CD4-positive, alpha-beta T cell treated with Interleukin-6 at 100 ng/mL for 8 hours (primary cell): ENCODE measurements around the gene SBNO2.

Source experiments
- DNase-seq: peaks from one replicate; pipeline ENCODE4 v3.0.0-alpha.2; 2020; ENCODE audit warnings: mixed read lengths, low spot score

The SBNO2 gene

GRCh38 chr19:1169411-1169791, 4.7 kb downstream of the SBNO2 start:
- DNase-seq, result no peak

GRCh38 chr19:1168572-1169410, 5.3 kb downstream of the SBNO2 start:
- no peak for DNase-seq

DNA sequence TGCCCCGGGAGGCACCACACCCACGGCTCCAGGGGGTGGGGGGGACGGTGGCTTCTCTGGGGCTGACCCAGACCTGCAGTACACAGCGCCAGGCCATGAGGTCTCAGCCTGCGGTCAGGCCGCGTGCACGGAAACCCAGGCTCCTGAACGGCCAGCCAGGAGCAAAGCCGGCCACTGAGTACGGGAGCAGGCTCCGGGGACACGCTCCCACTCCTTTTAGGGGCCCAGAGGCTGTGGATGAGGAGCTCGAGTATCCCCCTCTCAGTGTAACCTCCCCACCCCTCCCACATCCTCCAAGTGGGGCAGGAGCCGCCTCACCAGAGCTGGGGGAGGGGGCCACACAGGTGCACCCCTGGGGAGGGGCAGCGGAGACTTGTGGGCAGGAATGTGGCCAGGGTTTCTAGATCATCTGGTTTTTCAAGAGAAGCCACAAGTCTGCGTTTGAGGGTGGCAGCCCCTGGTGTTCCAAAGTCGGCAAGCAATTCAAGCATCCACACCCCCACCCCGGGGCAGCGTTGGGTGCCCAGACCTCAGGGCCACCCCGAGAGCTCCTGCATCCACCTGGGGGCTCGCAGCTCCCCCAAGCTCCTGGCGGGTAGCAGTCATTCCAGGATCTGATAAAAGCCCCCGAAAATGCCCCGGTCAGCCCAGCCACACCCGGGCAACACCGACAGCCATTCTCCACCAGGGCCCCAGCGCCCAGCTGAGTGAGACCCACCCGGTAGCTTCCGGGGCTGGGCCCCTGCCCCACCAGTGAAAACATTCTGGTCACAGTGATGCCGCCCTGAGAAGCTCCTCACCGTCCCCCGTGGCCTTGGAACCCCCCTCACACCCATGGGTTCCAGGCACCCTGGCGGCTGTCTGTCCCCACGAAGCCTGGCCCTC, 6.1 kb downstream of the SBNO2 start:
- no peak for DNase-seq

- no peak for DNase-seq
These were observed 7.0 kb downstream of the SBNO2 start for GRCh38 chr19:1166872-1167573.

DNA sequence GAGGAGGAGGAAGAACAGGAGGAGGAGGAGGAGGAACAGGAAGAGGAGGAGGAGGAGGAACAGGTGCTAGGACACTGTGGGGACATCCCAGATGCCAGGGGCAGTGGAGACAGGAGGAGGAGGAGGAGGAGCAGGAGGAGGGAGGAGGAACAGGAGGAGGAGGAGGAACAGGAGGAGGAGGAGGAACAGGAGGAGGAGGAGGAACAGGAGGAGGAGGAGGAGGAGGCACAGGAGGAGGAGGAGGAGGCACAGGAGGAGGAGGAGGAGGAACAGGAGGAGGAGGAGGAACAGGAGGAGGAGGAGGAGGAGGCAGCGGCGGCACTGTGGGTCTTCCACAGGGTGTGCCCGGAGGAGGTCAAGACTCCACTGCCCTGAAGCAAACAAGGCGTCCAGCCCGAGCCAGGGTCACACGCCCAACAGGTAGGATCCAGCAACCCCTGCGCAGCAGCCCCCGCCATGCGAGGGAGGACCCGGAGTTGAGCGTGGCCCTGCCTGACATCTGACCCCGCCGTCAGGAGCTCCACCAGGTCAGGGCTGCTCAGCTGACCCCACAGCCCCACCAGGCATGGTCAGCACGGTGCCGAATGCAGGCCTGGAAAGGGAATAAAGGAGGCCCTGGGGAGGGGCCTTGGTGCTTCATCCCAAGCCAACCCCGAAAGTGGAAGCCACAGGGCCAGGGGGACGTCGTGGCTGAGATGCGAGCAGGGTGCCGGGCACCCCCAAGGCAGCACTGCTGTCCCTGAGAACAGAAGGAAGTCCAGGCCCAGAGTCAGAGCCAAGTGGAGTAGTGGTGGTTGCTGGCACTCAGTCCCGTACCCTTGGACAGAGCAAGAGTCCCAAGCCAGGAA, 9.2 kb downstream of the SBNO2 start:
- no peak for DNase-seq

- no peak for DNase-seq
These were observed 10.0 kb downstream of the SBNO2 start for GRCh38 chr19:1163934-1164683.

DNA sequence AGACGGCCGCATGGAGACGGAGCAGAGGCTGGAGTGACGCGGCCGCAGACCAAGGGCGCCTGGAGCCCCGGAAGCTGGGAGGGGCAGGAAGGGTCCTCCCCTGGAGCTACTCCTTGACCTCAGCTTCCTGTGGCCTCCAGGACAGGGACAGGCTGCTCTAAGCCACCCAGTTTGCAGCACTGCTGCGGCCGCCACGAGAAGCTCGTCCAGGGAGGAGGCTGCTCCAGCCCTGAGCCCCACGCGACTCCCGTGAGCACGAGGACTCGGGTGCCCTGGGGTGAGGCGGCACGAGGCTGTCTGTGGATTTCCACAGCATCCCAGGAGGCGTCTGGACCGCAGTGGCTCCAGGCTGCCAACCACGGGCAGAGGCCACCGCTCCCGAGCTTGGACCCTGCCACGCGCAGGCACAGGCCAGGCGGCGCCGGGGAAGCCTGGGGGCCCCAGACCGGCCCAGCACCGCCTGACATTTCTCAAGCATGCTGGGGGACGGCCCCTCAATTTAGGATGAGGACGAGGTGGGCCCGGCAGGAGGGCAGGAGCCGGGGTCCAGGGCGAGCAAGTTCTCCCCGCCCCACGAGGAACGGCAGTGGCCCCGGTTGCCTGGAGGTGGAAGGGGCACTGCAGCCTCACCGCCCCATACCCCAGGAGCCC, 10.7 kb downstream of the SBNO2 start:
- DNase-seq, result no peak

DNA sequence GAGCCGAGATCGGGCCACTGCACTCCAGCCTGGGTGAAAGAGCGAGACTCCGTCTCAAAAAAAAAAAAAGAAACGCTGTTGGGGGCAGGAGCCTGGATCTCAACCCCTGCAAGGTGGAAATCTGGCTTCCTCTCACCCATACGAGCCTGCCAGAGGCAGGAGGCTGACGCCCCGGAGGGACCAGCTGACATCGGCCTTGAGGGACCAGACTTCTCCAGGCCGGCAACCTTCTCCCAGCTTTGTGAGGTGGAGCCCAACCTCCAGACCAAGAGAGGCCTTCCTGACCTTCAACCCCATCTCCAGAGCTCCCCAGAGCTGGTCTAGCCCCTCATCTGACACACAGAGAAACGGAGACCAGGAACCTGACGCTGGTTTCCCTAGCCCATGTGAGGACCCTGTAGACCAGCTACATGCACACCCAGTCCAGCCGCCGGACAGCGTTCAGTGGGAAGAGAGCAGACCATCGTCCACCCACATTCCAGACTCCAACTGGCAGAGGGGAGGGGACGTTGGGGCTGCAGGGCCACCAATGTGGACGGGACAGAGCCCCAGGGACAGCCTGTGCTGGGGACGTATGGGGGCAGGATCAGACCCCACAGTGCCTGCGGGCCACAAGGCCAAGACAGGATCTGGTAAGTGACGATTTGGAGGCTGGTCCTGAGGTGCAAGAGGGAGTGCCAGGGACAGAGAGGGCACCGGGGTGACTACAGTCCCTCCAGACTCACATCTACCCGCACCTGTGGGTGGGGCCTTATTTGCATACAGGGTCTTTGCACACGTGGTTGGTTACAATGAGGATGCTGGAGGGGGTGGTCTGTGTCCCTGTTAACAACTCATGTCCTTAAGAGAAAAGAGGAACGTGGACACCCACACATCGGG, 11.4 kb downstream of the SBNO2 start:
- DNase-seq, result no peak

DNA sequence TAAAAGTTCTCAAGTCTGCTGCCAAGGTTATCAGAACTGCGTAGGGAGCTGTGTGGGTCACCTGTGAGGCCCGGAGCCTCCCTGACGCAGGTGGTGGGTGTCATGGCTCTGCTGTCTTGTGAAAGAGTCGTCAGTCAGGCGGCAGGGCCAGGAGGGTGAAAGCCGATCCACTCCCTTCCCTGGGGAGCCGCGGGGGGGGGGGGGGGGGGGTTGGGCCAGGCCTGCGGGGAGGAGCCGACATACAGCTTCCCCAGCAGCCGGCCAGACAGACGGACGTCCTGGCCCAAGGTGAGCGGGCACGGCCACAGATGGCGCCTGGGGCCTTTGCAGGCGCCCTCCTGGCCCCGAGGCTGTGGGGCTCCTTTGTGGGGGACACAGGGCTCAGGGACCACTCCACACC, 12.4 kb downstream of the SBNO2 start:
- DNase-seq, result no peak

GRCh38 chr19:1159864-1160595, 14.0 kb downstream of the SBNO2 start:
- DNase-seq, result no peak

GRCh38 chr19:1158885-1159448, 15.1 kb downstream of the SBNO2 start:
- no peak for DNase-seq

DNA sequence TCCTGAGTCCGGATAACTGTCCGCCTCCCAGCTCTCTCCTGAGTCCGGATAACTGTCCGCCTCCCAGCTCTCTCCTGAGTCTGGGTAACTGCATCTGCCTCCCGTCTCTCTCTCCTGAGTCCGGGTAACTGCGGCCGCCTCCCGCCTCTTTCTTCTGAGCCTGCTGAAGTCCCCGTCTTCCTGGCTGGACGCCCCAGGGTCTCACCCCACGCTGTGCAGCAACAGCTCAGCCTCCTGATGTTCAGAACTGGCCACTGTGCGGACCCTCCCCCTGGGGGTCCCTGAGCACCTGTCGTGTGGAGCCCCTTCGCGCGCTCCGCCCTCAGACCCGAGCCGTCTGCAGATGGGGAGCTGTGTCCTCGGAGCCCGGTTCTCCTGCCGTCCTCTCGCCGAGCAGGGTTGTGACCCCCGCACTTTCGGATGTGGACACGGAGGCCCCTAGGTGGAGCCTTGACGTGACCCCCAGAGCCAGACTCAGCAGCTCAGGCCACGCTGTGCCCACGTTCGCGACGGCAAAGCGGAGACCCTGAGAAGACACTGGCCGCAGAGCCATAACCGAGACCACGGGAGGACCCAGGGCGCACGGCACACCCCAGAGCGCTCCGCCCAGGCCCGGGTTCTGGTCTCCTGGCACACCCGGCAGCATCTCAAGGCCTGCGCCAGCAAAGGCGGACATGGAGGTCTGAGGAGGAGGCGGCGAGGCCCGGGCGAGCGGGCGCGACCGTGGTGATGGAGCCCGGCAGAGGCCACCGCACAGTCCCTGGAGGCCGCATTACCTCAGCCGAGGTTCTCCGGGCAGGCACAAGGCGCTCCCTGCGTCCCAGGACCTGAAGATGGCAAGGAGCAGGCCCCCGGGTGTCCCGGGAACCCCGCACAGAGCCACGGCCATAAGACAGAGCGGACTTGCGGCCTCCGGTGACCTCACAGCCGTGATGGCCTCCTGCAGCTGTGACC, 15.9 kb downstream of the SBNO2 start:
- DNase-seq, result no peak

- no peak for DNase-seq
These were observed 17.0 kb downstream of the SBNO2 start for GRCh38 chr19:1156830-1157615.

- no peak for DNase-seq
These were observed 17.7 kb downstream of the SBNO2 start for GRCh38 chr19:1156305-1156801.

- no peak for DNase-seq
These were observed 18.4 kb downstream of the SBNO2 start for GRCh38 chr19:1155352-1156304.
